Activated CD4-positive, alpha-beta T cell treated with anti-CD3 and anti-CD28 coated beads, Interleukin-2, Interleukin-6, amounts not matched to agents 100 ng/mL and 50 ng/mL, durations not matched to agents 16 hours and 8 hours (primary cell): ENCODE results near the gene POLG2.

ENCODE experiments used
- DNase-seq: peaks from one replicate; pipeline ENCODE4 v3.0.0-alpha.2; 2020

The POLG2 gene

DNA sequence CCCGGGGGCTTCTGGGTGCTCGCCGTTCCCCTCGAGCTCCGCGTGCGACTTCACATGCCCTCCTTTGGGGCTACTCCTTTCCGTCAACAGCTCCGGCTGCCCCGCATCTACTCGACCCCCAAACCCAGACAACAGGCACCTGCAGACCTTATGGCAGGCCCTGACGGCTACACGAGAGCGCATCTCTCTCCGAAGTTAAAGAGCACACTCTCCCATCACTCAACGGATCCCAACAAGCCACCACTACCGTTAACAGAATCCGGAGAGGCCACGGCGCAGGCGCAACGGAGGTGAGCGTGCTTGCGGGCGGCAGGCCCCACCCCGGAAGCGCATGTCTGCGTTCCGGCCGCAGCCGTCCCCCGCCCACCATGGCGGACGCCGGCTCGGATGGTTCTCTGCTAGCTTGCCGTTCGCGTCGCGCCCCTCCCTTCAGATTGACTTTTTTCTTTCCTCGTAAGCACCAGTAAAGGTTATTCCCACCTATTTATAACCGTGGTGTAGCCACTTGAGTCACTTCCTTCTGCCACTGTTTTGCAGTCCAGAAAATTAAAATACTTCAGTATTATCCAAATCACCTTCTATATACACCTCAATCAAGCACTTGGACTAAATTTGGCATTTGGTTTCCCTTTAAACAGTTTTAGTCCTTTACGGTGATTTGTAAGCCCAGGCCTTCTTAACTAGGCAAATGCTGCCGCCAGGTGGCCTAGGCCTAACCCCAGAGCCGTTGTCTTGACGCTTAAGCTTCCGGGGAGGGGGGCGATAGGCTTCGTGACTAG lies at the start of gene POLG2:
Gene POLG2, minus strand, starts transcription at position 269 of the 779 bp plus-strand sequence. Its CDS starts 86 bp downstream, at position 183.
- peak; percentile 97 for DNase-seq

DNA sequence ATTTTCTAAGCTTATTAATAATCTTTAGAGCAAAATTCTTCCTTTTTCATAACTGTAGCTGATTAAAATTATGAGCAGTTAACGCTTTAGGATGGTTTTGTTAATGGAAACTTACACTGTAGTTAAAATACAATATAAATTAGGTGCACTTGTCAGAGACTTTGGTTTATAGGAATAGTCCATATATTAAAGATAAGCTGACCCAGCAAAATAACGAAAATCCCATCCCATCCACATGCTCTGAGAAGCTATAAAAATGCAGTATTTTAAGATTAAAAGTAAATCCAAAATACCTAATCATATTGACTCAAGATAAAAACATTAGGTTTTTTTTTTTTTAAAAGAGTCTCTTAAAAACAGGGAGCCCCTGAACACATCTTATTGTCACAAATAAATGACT lies 47.9 kb upstream of the POLG2 start:
- no peak for DNase-seq

DNA sequence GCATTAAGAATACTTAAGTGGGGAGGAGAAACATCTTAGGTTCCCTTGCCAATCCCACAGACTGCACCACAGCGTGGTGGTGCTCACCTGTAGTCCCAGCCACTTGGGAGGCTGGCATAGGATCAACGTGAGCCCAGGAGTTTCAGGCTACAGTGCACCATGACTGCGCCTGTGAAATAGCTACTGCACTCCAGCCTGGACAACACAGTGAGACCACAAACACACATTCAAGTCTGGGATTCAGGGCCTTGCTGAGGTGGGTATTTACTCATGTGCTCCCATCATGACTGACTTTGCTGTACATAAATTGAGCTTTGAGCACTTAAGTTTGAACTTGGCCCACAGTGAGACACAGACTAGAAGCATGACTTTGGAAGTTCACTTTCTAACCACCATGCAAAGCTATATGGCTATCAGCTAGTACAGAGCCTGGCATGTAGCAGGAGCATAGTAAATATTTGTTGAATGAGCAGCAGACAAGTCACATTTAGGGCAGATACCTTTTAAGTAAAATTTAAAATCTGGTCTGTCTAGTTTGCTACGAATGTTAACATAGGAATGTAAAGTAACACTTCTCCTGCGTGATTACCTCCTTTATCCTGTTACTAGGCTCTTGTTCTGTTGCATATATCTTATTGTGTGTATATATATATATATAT lies 43.4 kb upstream of the POLG2 start:
- no peak for DNase-seq

DNA sequence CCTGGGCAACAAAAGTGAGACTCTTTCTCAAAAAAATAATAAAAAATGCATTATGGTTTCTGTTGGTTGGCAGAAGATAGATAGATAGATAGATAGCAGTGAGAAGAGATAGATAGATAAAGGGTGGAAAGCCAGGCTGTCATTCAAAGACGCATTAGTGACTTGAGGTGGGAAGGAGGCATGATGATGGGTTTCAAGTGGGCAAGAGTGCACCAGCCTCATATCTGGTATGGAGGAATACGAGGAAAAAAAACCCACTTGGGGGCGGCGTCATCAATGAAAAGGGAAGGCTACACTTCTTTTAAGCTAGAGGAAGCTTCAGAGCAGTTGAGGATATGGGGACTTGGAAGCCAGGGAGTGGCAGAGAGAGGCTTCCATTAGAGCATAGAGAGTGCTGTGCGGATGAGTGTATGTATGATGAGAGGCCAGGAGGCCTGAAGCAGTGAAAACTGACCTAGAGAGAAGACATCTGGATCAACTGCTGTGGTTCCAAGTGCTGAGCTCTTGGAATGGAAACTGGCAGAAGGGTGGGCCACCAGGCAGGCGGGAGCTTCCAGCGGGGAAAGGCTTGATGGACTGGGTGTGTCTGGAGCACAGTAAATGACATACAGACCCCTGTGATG lies 41.8 kb upstream of the POLG2 start:
- DNase-seq: no peak

DNA sequence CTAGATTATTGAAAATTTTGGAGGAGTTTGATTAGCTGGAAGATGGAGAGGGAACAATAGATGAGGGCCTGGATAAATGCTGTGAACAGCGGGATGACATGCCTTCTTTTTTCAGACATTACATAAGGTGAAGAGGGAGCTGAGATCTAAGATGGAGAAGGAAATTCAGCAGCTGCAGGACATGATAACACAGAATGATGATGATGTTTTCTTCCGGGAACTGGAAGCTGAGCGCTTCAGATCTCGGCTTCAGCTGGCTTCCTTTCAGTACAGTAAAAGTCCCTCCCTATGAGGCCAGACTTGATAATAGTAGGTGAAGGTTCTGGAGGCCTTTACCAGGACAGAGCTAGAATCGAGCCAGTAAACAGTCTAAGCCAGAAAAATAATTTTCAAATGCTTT lies 40.6 kb upstream of the POLG2 start:
- no peak for DNase-seq

DNA sequence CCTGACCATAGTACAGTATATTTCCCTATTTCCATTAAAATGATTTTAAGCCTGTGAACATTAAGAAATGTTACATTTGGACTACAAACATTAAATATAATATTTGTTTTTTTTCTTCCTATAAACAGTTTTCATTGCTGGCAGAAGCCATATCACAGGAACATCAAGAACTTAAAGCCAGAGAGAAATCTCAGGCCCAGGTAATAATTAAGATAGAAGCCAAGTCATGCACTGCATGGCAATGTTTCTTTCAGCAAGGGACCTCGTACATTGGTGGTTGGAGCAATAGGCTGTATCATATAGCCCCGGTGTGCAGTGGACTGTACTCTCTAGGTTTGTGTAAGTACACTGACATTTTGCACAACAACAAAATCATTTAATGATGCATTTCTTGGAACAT lies 40.1 kb upstream of the POLG2 start:
- no peak for DNase-seq

DNA sequence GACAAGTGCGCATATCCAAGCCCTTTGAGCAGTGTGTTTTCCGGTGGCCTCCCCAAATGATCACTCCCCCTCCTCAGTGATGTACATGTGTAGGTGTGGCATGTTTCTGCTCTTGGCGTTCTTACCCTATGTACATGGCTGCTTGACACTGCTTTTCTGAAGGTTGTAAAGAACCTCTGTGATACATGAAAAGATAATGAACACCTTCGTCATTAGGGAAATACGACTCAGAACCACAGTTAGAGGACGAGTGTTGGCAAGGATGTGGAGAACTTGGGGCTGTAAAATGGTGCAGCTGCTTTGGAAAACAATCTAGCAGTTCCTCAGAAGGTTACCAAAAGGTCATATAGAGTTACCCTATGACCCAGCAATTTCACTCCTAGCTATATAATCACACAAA lies 38.5 kb upstream of the POLG2 start:
- DNase-seq: no peak

DNA sequence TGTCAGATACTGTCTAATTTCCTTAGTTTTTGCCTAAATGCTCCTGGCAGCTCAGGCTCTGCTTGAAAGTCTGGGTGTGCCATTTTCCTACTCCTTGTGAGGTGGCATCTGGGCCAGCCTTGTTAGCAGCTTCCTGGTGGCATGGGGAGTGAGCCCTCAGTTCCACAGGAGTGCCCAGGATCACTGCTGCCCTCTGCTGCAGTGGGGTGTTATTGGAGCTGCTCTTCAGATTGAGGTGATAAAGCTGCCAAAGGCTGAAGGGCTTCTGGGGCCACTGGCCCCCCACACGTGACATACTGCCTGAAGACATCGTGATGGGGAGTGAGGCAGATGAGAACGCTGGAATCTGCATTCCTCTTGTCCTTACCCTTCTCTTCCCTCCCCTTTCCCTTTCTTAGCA lies 37.3 kb upstream of the POLG2 start:
- DNase-seq: peak; percentile 11

DNA sequence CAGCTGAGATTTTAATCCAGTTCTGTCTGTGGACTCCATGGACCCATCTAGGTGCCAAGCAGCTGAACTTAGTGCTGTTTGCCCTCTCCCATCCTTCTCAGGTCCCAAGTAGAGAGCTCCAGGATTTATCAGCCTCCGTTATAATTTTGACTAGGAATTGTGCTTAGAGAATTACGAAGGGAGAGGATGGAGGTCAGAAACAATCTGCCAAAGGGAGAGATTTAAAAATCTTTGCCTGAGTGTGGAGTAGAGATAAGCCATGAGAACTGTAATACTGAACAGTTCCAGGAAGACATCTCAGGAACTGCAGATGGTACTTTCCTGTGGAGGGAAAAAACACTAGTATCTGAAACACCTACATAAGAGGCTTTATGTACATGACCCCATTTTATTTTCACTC lies 36.9 kb upstream of the POLG2 start:
- DNase-seq: no peak

DNA sequence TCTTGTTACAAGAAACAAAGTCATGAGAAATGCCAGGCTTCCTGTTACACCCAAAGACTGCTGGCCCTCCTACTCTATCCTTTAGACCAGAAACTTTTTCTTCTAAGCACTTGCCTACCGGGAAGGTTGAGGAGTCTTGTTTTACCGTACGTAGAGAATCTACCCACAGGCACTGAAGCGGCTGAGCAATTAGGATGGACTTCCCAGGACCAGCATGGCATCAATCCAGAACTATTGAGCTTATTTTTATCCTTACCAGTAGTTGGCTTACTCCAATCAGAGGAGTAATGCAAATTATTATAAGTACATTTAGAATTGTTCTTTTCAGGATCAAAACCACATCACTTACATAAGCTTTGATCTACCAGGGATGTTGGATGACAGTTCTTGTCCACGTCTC lies 35.6 kb upstream of the POLG2 start:
- DNase-seq: no peak

DNA sequence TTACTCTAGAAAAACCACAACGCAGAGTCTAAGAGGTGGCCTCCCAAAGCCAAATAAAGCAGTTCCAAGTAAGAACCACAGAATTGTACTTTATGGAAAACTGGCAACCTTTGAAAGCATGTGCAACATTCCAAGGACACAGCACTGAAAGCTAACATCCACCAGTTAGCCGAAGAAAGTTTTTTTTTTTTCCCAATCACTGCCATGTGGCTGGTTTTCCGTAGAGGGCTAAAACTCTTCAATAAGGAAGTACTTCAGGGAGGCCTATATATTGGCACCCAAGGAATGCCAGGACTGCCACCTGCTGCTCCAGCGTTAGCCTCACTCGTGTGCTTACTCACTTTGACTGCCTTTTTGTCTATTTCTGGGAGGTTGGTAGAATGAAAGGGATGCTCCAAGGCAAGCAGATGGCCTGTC lies 35.1 kb upstream of the POLG2 start:
- no peak for DNase-seq

DNA sequence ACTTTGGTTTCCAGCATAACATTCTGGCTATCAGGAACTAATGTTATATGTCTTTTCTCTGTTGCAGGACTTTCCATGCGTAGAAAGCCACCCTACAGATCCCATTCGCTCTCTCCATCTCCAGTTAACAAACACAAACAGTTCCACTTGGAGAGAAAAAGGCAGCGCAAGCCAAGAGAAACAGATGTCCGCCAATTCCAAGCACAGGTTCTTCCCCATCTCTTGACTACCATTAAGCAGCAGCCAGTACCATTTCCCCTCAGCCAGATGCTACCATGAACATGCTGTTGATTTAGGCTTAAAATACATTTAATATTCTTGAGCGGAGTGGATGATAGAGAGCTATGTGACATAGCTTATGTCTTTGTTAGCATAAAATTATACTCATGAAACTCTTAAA lies 32.4 kb upstream of the POLG2 start:
- DNase-seq: no peak

DNA sequence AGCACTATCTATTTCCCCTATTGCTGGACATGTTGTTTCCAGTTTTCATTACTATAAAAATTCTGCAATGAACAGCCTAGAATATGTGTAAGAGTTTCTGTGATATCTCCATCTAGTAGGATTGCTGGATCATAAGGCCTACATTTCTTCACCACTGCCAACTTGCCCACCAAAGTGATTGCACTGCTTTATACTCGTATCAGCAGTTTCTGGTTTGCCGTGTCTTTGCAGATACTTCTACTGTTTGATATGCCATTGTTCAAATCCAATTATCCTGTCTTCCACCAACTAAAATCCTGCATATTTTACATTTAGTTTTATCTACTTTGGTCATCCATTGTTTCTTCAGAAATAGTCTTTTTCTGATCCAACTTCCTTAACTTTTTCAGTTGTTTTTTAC lies 31.1 kb upstream of the POLG2 start:
- no peak for DNase-seq

DNA sequence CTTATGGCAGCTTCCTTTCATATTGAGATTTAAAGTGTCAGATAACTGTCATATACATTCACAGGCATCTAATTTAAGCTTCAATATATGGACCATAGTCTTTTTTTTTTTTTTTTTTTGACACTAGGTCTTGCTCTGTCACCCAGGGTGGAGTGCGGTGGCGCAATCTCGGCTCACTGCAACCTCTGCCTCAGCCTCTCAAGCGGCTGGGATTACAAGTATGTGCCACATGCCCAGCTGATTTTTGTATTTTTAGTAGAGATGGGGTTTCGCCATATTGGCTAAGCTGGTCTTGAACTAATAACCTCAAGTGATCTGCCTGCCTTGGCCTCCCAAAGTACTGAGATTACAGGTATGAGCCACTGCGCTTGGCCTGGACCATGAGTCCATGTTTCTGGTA lies 23.5 kb upstream of the POLG2 start:
- no peak for DNase-seq

DNA sequence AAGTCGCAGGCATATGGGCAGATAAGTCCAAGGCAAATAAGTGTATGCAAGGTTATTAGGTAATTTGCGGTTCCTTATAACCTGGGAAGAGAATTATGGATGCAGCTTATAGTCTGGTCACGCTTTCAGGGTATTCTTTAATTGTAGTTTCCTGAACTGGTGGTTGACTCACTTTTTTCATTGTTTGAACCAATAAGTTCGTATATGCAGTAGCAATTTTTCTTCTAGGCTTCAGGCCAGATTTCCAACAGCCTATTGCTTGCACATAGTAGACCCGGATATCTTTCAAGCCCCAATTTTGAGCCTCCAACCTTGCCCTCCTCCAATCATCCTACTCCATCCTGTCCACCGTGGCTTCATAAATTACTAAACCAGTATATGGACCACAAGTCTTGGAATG lies 22.7 kb upstream of the POLG2 start:
- no peak for DNase-seq

DNA sequence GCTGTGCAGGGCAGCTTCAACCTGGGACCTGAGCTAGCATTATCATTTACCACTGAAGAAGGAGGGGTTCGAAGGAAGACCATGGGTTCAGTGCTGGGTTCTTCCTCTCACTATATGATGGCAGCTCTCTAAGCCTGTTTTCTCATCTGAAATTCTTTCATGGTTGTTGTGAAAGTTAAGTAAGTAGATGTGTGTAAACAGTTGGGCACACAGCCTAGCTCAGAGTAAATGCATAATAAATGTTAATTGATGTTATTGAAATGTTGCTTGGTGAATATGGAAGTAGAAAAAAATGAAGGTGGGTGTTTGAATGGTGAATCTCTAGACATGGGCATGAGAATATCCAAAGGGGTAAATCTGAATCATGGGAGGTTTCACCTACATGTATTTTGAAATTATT lies 19.0 kb upstream of the POLG2 start:
- DNase-seq: no peak

DNA sequence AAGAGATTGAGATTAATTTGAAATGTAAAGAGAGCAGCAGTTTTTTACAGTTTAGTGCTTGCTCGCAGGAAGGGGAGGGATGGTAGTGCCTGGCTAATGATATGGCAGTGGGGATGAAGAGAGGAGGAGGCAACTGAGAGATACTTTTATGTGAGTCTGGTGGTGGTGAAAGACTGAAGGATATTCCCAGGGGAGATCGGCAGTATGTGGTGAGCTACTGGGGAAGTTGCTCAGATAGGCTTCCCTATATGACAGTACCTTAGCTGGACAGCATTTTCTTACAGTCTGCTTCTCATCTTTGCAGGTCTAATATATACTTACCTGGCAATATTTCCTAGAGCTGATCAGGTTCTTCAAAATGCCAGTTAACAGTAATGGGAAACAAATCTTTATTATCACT lies 18.6 kb upstream of the POLG2 start:
- no peak for DNase-seq

DNA sequence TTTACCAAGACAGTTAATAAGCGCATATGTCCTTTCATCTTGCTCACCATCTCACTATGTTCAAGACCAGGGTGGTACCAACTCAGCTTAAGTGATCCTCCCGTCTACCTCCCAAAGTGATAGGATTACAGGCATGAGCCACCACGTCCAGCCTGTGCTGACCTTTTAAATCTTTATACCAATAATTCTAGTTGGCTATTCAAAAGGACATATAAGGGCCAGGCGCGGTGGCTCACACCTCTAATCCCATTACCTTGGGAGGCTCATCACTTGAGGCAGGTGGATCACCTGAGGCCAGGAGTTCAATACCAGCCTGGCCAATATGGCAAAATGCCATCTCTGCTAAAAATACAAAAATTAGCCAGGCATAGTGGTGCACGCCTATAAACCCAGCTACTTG lies 12.3 kb upstream of the POLG2 start:
- no peak for DNase-seq

DNA sequence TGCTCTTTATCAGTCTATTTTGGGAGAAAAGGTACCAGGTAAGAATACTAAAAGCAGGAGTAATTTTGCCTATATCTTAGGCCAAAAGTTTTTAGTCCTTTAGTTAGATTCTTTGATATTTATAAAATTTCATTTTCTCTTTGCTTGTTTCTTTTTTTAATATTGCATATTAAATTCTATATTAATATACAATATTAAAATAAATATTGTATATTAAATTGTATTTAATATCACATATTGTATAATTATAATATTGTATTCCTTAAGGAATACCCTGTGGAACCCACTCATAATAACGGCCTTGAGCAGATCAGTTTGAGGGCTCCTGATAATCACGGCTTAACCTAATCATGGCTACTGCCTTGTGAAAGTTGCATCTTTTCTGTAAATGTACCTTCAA lies 11.8 kb upstream of the POLG2 start:
- no peak for DNase-seq

DNA sequence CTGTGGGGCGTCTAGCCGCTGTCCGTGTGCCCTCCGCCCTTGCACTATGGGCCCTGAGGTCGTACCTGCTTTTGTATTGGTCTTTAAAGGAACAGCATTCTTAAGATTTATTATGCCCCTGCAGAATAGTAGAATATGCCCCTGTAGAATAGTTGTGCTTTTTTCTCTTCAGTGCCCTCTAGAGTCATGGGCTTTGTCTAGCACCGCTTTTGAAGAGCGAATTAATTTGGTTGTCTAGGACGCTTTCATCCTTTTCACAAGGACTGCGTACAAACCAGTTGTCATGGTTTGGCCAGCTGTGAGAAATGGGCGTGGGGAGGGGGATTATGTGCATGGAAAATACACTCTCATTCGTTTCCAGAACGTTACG lies 10.5 kb upstream of the POLG2 start:
- DNase-seq: peak; percentile 70

DNA sequence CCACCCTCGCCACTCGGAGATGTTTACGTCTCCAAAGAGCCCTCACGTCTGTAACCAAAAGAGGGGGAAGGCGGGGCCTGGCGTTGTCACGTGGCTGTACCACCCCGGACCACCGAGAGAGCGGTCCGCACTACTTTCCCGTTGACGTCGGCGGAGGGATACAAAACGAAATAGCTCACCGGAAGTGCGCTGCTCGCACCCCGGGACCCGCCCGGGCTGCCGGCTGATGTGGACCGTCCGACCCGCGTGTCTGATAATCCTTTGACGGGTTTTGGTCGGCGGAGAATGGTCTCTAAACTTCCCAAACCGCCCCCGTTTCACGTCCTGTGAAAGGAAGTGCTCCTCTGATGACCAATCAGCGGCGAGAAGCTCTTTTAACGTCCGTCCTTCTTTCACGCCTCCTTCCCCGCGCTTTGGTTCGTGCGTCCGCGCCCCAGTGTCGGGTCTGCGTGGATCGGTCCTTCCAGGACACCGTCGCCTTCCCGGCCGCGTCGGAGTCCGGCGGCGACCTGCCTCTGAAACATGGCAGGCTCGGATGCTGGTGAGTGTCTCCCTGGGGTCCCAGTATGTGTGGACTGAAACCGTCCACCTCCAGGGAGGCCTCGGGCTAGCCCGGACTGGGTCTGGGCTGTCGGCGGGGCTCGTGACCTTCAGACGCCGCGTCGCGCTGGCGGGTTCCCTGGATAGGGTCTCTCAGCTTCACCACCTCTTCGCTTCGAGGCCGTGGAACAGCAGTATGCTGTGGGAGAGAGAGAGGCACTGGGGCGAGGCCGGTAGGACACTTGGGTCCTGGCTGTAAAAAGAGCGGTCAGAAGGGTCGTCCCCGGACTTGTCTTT lies 9.9 kb upstream of the POLG2 start, which contains the start of gene CEP95:
Gene CEP95, plus strand, starts transcription at position 402 of the 837 bp plus-strand sequence. Its CDS starts 121 bp downstream, at position 523.
- DNase-seq: peak; percentile 96

DNA sequence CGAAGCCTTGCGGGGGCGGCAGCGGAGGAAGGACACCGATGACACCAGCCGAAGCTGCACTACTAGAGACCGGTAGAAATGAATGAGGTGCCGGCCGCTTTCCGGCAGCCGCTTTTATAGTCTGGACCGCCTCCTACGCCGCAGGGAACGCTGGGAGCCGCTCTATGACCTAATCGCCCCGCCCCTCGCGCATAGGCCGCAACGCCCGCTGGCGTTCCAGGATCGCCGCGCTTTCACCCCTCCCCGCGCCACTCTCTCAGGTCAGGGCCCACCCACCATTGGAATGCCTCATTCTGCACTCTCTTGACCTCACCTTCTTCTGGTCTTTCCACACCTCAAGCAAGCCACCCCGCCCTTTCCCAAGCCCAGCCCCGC lies 9.3 kb upstream of the POLG2 start, which contains the start of gene DDX5:
Gene DDX5, minus strand, starts transcription at position 89 of the 375 bp plus-strand sequence. CDS start 170 bp downstream, outside the sequence.
- peak; percentile 98 for DNase-seq
